ENCODE results near the gene LIPG. TPM values are rescaled to one million over a fixed set of nuclear protein-coding genes. Genes with fewer than 3 reads are reported as not detected.

The LIPG gene
- total RNA-seq, 5 donors from 2014 or later (not counting 1 experiment from before 2014, with no cell fraction given): 0.22 to 0.76 (median 0.26) TPM; not detected in 2

- Mint-ChIP-seq H3K36me3 (no peaks in the 10 kb centered on the region), H3K4me3 (no peak overlapping the region), H3K9me3 (no peaks in the 10 kb centered on the region), H3K27me3 (peaks cover 60 to 68% of the 10 kb centered on the region in 2 donors), H3K4me1 (peaks cover 16 to 21% (median 18%) of the 10 kb centered on the region in 3 donors), H3K27ac (no peak overlapping the region)
- no CpG with 5 or more reads among the region's 3 CpGs for WGBS (ENCODE audit: insufficient coverage)
- Histone ChIP-seq H3K27me3 (replicated peaks in 1 of 2; ENCODE audit: control insufficient read depth in 2 of 2, extremely low read depth in 1 of 2, insufficient read depth in 2 of 2, low read length in 1 of 2) (peaks cover 9 to 58% of the 10 kb centered on the region in 2 experiments), H3K9me3 (no peaks in the 10 kb centered on the region), H3K4me1 (ENCODE audit: control insufficient read depth in 1 of 2, extremely low read depth in 1 of 2, insufficient read depth in 2 of 2, low read length in 2 of 2) (peaks cover 0 to 13% of the 10 kb centered on the region in 2 experiments), H3K36me3 (ENCODE audit: control insufficient read depth in 2 of 2, extremely low read depth in 1 of 2, insufficient read depth in 1 of 2, low read length in 1 of 2) (no peaks in the 10 kb centered on the region), H3K4me3 (ENCODE audit: control insufficient read depth in 1 of 2, extremely low read depth in 1 of 2, low read length in 1 of 2) (no peak overlapping the region), H3K27ac (ENCODE audit: low read length) (no peak overlapping the region)
- no peak for ATAC-seq (replicated peaks in 1 of 4)
- no peak for DNase-seq
- POLR2A ChIA-PET: no interaction called here
- CTCF ChIA-PET: interaction anchor here in 1 of 2 donors (0.6 kb wide), 1 partner anchor 120 kb away, joined by 3 read pairs; no protein-coding TSS in a partner anchor
Measured at GRCh38 chr18:49566217-49566770, 4.4 kb downstream of the LIPG start.

GRCh38 chr18:49566985-49567384, 5.1 kb downstream of the LIPG start:
- WGBS (ENCODE audit: insufficient coverage): 82% methylated on average over 2 of the region's 2 CpGs
- Mint-ChIP-seq H3K36me3 (no peaks in the 10 kb centered on the region), H3K27me3 (peaks cover 56 to 62% of the 10 kb centered on the region in 2 donors), H3K4me1 (peaks cover 10 to 14% (median 11%) of the 10 kb centered on the region in 3 donors), H3K9me3 (no peaks in the 10 kb centered on the region), H3K4me3 (no peak overlapping the region), H3K27ac (no peak overlapping the region)
- H3K27me3 ChIP-seq (replicated peaks in 1 of 2; ENCODE audit: control insufficient read depth in 2 of 2, extremely low read depth in 1 of 2, insufficient read depth in 2 of 2, low read length in 1 of 2): peaks cover 9 to 55% of the 10 kb centered on the region in 2 experiments
- CTCF ChIA-PET: no interaction called here
- no peak for DNase-seq
- no peak for ATAC-seq (replicated peaks in 1 of 4)
- H3K27ac ChIP-seq (ENCODE audit: low read length): no peak overlapping the region
- no peaks in the 10 kb centered on the region for H3K36me3 ChIP-seq (ENCODE audit: control insufficient read depth in 2 of 2, extremely low read depth in 1 of 2, insufficient read depth in 1 of 2, low read length in 1 of 2)
- no peak overlapping the region for H3K4me3 ChIP-seq (ENCODE audit: control insufficient read depth in 1 of 2, extremely low read depth in 1 of 2, low read length in 1 of 2)
- POLR2A ChIA-PET: no interaction called here
- H3K4me1 ChIP-seq (ENCODE audit: control insufficient read depth in 1 of 2, extremely low read depth in 1 of 2, insufficient read depth in 2 of 2, low read length in 2 of 2): peaks cover 0 to 6% of the 10 kb centered on the region in 2 experiments
- H3K9me3 ChIP-seq: no peaks in the 10 kb centered on the region

DNA sequence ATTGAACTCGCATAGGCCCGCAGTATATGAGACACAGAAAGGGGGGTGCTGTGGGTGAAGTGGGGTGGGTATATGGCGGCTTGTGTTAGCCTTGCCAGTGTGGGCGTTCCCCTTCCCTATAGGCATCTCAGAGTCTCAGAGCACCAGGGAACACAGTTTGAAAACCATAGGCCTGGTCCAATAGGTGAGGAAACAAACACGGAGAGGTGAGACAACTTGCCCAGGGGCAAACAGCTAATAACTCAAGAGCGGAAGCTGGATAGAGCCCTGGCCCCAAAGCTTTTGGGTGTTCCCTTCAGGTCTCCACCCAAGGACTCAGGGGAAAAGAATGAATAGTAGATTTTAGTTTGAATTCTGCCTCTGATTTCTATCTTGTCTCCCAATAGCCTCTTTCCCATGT, 7.9 kb downstream of the LIPG start:
- DNase-seq (no peak), ATAC-seq (replicated peaks in 1 of 4) (no peak)
- peaks cover 0 to 32% of the 10 kb centered on the region in 2 experiments for H3K27me3 ChIP-seq (replicated peaks in 1 of 2; ENCODE audit: control insufficient read depth in 2 of 2, extremely low read depth in 1 of 2, insufficient read depth in 2 of 2, low read length in 1 of 2)
- no peaks in the 10 kb centered on the region for H3K4me1 ChIP-seq (ENCODE audit: control insufficient read depth in 1 of 2, extremely low read depth in 1 of 2, insufficient read depth in 2 of 2, low read length in 2 of 2)
- Mint-ChIP-seq H3K27ac (no peak overlapping the region), H3K36me3 (no peaks in the 10 kb centered on the region), H3K4me1 (no peaks in the 10 kb centered on the region), H3K27me3 (peaks cover 32 to 36% of the 10 kb centered on the region in 2 donors), H3K9me3 (no peaks in the 10 kb centered on the region), H3K4me3 (no peak overlapping the region)
- H3K27ac ChIP-seq (ENCODE audit: low read length): no peak overlapping the region
- CTCF ChIA-PET: no interaction called here
- H3K36me3 ChIP-seq (ENCODE audit: control insufficient read depth in 2 of 2, extremely low read depth in 1 of 2, insufficient read depth in 1 of 2, low read length in 1 of 2): no peaks in the 10 kb centered on the region
- no peak overlapping the region for H3K4me3 ChIP-seq (ENCODE audit: control insufficient read depth in 1 of 2, extremely low read depth in 1 of 2, low read length in 1 of 2)
- POLR2A ChIA-PET: no interaction called here
- WGBS (ENCODE audit: insufficient coverage): no CpG with 5 or more reads among the region's 6 CpGs
- H3K9me3 ChIP-seq: no peaks in the 10 kb centered on the region

- H3K27ac Mint-ChIP-seq: no peak overlapping the region
- CTCF ChIA-PET: no interaction called here
- Histone ChIP-seq H3K9me3 (no peaks in the 10 kb centered on the region), H3K36me3 (ENCODE audit: control insufficient read depth in 2 of 2, extremely low read depth in 1 of 2, insufficient read depth in 1 of 2, low read length in 1 of 2) (no peaks in the 10 kb centered on the region), H3K4me1 (ENCODE audit: control insufficient read depth in 1 of 2, extremely low read depth in 1 of 2, insufficient read depth in 2 of 2, low read length in 2 of 2) (no peaks in the 10 kb centered on the region), H3K27me3 (replicated peaks in 1 of 2; ENCODE audit: control insufficient read depth in 2 of 2, extremely low read depth in 1 of 2, insufficient read depth in 2 of 2, low read length in 1 of 2) (peaks cover 0 to 25% of the 10 kb centered on the region in 2 experiments), H3K4me3 (ENCODE audit: control insufficient read depth in 1 of 2, extremely low read depth in 1 of 2, low read length in 1 of 2) (no peak overlapping the region), H3K27ac (ENCODE audit: low read length) (no peak overlapping the region)
- peaks cover 21 to 25% of the 10 kb centered on the region in 2 donors for H3K27me3 Mint-ChIP-seq
- POLR2A ChIA-PET: no interaction called here
- 77% methylated on average over 5 of the region's 5 CpGs for WGBS (ENCODE audit: insufficient coverage)
- no peaks in the 10 kb centered on the region for H3K36me3 Mint-ChIP-seq
- no peak for DNase-seq
- no peaks in the 10 kb centered on the region for H3K4me1 Mint-ChIP-seq
- H3K9me3 Mint-ChIP-seq: no peaks in the 10 kb centered on the region
- no peak overlapping the region for H3K4me3 Mint-ChIP-seq
- ATAC-seq (replicated peaks in 1 of 4): no peak
Measured at GRCh38 chr18:49570836-49571235, 9.0 kb downstream of the LIPG start.

DNA sequence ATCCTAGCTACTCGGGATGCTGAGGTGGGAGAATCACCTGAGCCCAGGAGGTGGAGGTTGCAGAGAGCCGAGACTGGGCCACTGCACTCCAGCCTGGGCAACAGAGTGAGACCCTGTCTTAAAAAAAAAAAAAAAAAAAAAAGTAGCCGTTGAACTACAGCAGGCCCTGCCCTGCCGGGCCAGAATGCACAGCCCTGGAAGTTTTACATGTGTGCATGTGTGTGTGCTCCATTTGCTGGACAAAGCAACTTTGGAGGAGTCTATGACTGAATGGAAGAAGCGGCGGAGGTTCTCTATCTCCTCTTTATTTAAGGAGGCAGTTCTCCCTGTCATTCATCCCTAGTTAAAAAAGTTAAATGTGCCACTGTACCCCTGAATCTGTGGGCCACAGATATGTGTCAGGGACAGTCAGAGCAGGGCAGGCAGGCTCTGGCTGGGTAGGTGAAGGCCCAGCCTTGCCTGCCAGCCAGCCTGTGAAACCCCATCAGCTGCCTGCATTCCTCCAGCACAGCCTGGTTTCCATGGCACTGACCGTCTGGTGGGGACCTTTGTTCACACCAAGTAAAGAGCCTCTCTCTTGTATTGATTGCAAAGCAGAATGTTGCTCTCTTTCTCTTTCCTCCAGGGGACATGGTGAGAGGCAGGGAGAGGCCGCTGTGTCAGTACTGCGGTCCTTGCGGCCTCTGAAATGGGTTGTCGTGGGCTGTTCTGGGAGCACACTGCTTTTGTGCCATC, 10.9 kb downstream of the LIPG start:
- Mint-ChIP-seq H3K36me3 (no peaks in the 10 kb centered on the region), H3K27me3 (peaks cover 4 to 7% of the 10 kb centered on the region in 2 donors), H3K9me3 (no peaks in the 10 kb centered on the region), H3K4me3 (no peak overlapping the region), H3K4me1 (no peaks in the 10 kb centered on the region), H3K27ac (no peak overlapping the region)
- ChIA-PET CTCF (no interaction called here), POLR2A (interaction anchor here in 1 of 2 donors (0.7 kb wide), 1 partner anchor 15 kb away, joined by 5 read pairs; no protein-coding TSS in a partner anchor)
- Histone ChIP-seq H3K27me3 (replicated peaks in 1 of 2; ENCODE audit: control insufficient read depth in 2 of 2, extremely low read depth in 1 of 2, insufficient read depth in 2 of 2, low read length in 1 of 2) (peaks cover 0 to 14% of the 10 kb centered on the region in 2 experiments), H3K36me3 (ENCODE audit: control insufficient read depth in 2 of 2, extremely low read depth in 1 of 2, insufficient read depth in 1 of 2, low read length in 1 of 2) (no peaks in the 10 kb centered on the region), H3K4me3 (ENCODE audit: control insufficient read depth in 1 of 2, extremely low read depth in 1 of 2, low read length in 1 of 2) (no peak overlapping the region), H3K4me1 (ENCODE audit: control insufficient read depth in 1 of 2, extremely low read depth in 1 of 2, insufficient read depth in 2 of 2, low read length in 2 of 2) (no peaks in the 10 kb centered on the region), H3K9me3 (no peaks in the 10 kb centered on the region), H3K27ac (ENCODE audit: low read length) (no peak overlapping the region)
- no peak for DNase-seq
- ATAC-seq (replicated peaks in 1 of 4): no peak
- WGBS (ENCODE audit: insufficient coverage): 67% methylated on average over 1 of the region's 11 CpGs

DNA sequence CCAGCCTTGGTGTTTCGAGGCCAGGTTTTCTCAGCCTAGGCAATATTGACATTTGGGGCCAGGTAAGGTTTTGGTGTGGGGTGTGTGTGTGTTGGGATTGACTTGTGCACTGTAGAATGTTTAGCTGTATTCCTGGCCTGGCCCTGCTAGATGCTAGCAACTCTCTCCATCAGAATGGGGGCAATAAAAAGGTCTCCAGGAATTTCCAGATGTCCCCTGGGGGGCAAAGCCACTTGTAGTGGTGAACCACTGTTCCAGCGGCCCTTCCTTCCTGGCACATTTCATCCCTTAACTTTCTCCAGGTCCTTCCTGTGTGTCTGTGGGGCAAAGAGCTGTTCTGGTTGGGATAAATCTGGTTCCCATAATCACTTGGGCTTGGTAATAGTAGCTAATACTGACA, 12.0 kb downstream of the LIPG start:
- CTCF ChIA-PET: no interaction called here
- H3K9me3 Mint-ChIP-seq: no peaks in the 10 kb centered on the region
- Histone ChIP-seq H3K9me3 (no peaks in the 10 kb centered on the region), H3K36me3 (ENCODE audit: control insufficient read depth in 2 of 2, extremely low read depth in 1 of 2, insufficient read depth in 1 of 2, low read length in 1 of 2) (no peaks in the 10 kb centered on the region), H3K4me3 (ENCODE audit: control insufficient read depth in 1 of 2, extremely low read depth in 1 of 2, low read length in 1 of 2) (no peak overlapping the region), H3K27ac (ENCODE audit: low read length) (no peak overlapping the region), H3K4me1 (ENCODE audit: control insufficient read depth in 1 of 2, extremely low read depth in 1 of 2, insufficient read depth in 2 of 2, low read length in 2 of 2) (no peaks in the 10 kb centered on the region), H3K27me3 (replicated peaks in 1 of 2; ENCODE audit: control insufficient read depth in 2 of 2, extremely low read depth in 1 of 2, insufficient read depth in 2 of 2, low read length in 1 of 2) (peaks cover 0 to 11% of the 10 kb centered on the region in 2 experiments)
- no peaks in the 10 kb centered on the region for H3K36me3 Mint-ChIP-seq
- H3K27me3 Mint-ChIP-seq: peaks cover 0 to 6% of the 10 kb centered on the region in 2 donors
- H3K27ac Mint-ChIP-seq: no peak overlapping the region
- ATAC-seq (replicated peaks in 1 of 4) (no peak), DNase-seq (no peak)
- H3K4me3 Mint-ChIP-seq: no peak overlapping the region
- WGBS (ENCODE audit: insufficient coverage): no CpG with 5 or more reads among the region's 2 CpGs
- POLR2A ChIA-PET: no interaction called here
- no peaks in the 10 kb centered on the region for H3K4me1 Mint-ChIP-seq

Measured in T-cell (primary cell).